H1 (cell line): ENCODE results near the gene DYDC1. TPM values are rescaled to one million over a fixed set of nuclear protein-coding genes. Genes with fewer than 3 reads are reported as not detected.

ENCODE experiments used
- CTCF ChIA-PET: fragments of 300-600 bp; sonication (Branson Sonifier 250); formaldehyde crosslinking; loops from one replicate; lab custom pipeline; 2021; ENCODE audit not compliant: partially characterized antibody; lab: Charles Lee
- POLR2A ChIA-PET: fragments of 300-600 bp; sonication (Branson Sonifier 250); formaldehyde crosslinking; loops from one replicate; lab custom pipeline; 2021; ENCODE audit warnings: inconsistent platforms; ENCODE audit not compliant: partially characterized antibody; lab: Charles Lee
- DNase-seq, 2 experiments: peaks; one replicate each; pipeline versions ENCODE4 v3.0.0 to v3.0.0-alpha.2; 2010 to 2022; ENCODE audit warnings: low spot score in 2 of 2, low read depth in 1 of 2, mixed read lengths in 1 of 2
- FAIRE-seq: peaks from 2 replicates; lab custom pipeline; 2011; peaks lifted over from hg19 to GRCh38; lab: Jason Lieb, UNC
- H2AFZ ChIP-seq: 2 replicates; pipeline ENCODE4 v1.8.1; 2012; ENCODE audit warnings: low read length, inconsistent platforms
- H2AK5ac ChIP-seq: 2 replicates; pipeline ENCODE4 v1.6.1; 2013; ENCODE audit warnings: low read depth, low read length
- H2BK120ac ChIP-seq: replicated peaks from 2 replicates; pipeline ENCODE3; 2013; ENCODE audit warnings: low read depth, low read length, inconsistent platforms
- H2BK12ac ChIP-seq: 2 replicates; pipeline ENCODE4 v1.6.1; 2013; ENCODE audit warnings: low read depth, low read length
- H2BK15ac ChIP-seq: 2 replicates; pipeline ENCODE4 v1.6.1; 2013; ENCODE audit warnings: low read length
- H2BK20ac ChIP-seq: 2 replicates; pipeline ENCODE4 v1.6.1; 2013; ENCODE audit warnings: low read length
- H2BK5ac ChIP-seq: 2 replicates; pipeline ENCODE4 v1.6.1; 2013; ENCODE audit warnings: low read depth, low read length
- H3K14ac ChIP-seq: 2 replicates; pipeline ENCODE4 v1.6.1; 2013; ENCODE audit warnings: inconsistent platforms; ENCODE audit not compliant: insufficient read length
- H3K18ac ChIP-seq: 2 replicates; pipeline ENCODE4 v1.6.1; 2013; ENCODE audit warnings: low read length; ENCODE audit errors: extremely low read depth
- H3K23ac ChIP-seq: 2 replicates; pipeline ENCODE4 v1.6.1; 2013; ENCODE audit warnings: inconsistent platforms; ENCODE audit not compliant: insufficient read length
- H3K23me2 ChIP-seq: 2 replicates; pipeline ENCODE4 v1.6.1; 2013; ENCODE audit warnings: low read depth, low read length
- H3K27ac ChIP-seq: 2 replicates; pipeline ENCODE4 v1.6.1; 2011; ENCODE audit warnings: low read depth, low read length, inconsistent platforms
- H3K27me3 ChIP-seq, 4 experiments: replicated peaks in 1 of 4; 1 replicate in 1 of 4; 2 replicates in 3 of 4; pipeline versions ENCODE4 v1.6.1 to v1.8.1; 2011 to 2013; ENCODE audit warnings: low read length in 3 of 4, mild to moderate bottlenecking in 3 of 4, inconsistent platforms in 2 of 4, mixed read lengths in 2 of 4, moderate library complexity in 1 of 4; ENCODE audit not compliant: control insufficient read depth in 3 of 4, insufficient read depth in 3 of 4; ENCODE audit errors: extremely low read depth in 1 of 4
- H3K36me3 ChIP-seq, 4 experiments: 2 replicates each; pipeline versions ENCODE4 v1.6.1 to v1.8.1; 2011 to 2013; ENCODE audit warnings: mild to moderate bottlenecking in 4 of 4, low read length in 3 of 4, moderate library complexity in 2 of 4, control low read depth in 1 of 4, inconsistent platforms in 1 of 4; ENCODE audit not compliant: insufficient read depth in 4 of 4, control insufficient read depth in 2 of 4
- H3K4ac ChIP-seq: replicated peaks from 2 replicates; pipeline ENCODE3; 2013; ENCODE audit warnings: low read length, low read depth, mixed read lengths, inconsistent platforms; ENCODE audit not compliant: insufficient read length
- H3K4me1 ChIP-seq, 4 experiments: replicated peaks in 1 of 4; 1 replicate in 1 of 4; 2 replicates in 3 of 4; pipeline versions ENCODE4 v1.6.1 to v1.8.1; 2011 to 2013; ENCODE audit warnings: low read length in 3 of 4, inconsistent platforms in 2 of 4, mixed read lengths in 1 of 4; ENCODE audit not compliant: insufficient read depth in 4 of 4, control insufficient read depth in 3 of 4
- H3K4me2 ChIP-seq, 2 experiments: 2 replicates each; pipeline versions ENCODE4 v1.6.1 to v1.8.1; 2011 to 2013; ENCODE audit warnings: low read depth in 2 of 2, low read length in 2 of 2, control low read depth in 1 of 2, inconsistent platforms in 1 of 2, mild to moderate bottlenecking in 1 of 2; ENCODE audit not compliant: insufficient read depth in 1 of 2
- H3K4me3 ChIP-seq, 4 experiments: fragments of 200-600, 300-600 bp in 1 of 4; sonication (generic), shearing (Covaris generic), sonication (Bioruptor Twin) in 1 of 4; 2 replicates each; pipeline versions ENCODE4 v1.5.1 to v1.8.1; 2011 to 2016; ENCODE audit warnings: low read length in 4 of 4, low read depth in 3 of 4, control low read depth in 2 of 4, inconsistent platforms in 2 of 4, mild to moderate bottlenecking in 2 of 4, mixed read lengths in 1 of 4, moderate library complexity in 1 of 4; ENCODE audit not compliant: insufficient read depth in 2 of 4; ENCODE audit errors: extremely low read depth in 1 of 4
- H3K56ac ChIP-seq: replicated peaks from 2 replicates; pipeline ENCODE3; 2013; ENCODE audit warnings: low read depth, mild to moderate bottlenecking, mixed read lengths, low read length, inconsistent platforms; ENCODE audit not compliant: insufficient read length
- H3K79me1 ChIP-seq: 2 replicates; pipeline ENCODE4 v1.6.1; 2013; ENCODE audit warnings: low read depth, low read length, control low read depth
- H3K79me2 ChIP-seq, 2 experiments: 2 replicates each; pipeline versions ENCODE4 v1.6.1 to v1.8.1; 2012 to 2013; ENCODE audit warnings: low read length in 2 of 2, mild to moderate bottlenecking in 2 of 2, inconsistent platforms in 1 of 2; ENCODE audit not compliant: insufficient read depth in 2 of 2, control insufficient read depth in 1 of 2
- H3K9ac ChIP-seq, 4 experiments: replicated peaks in 1 of 4; 1 replicate in 1 of 4; 2 replicates in 3 of 4; pipeline versions ENCODE4 v1.6.1 to v1.8.1; 2011 to 2013; ENCODE audit warnings: low read depth in 3 of 4, low read length in 3 of 4, control low read depth in 2 of 4, mild to moderate bottlenecking in 2 of 4, moderate library complexity in 2 of 4, inconsistent platforms in 1 of 4; ENCODE audit errors: extremely low read depth in 1 of 4
- H3K9me3 ChIP-seq, 2 experiments: 2 replicates each; pipeline versions ENCODE4 v1.6.1 to v1.8.1; 2012 to 2013; ENCODE audit warnings: mild to moderate bottlenecking in 2 of 2, moderate library complexity in 2 of 2, control low read depth in 1 of 2, inconsistent platforms in 1 of 2, low read depth in 1 of 2, low read length in 1 of 2, mixed read lengths in 1 of 2; ENCODE audit not compliant: insufficient read depth in 2 of 2
- H4K20me1 ChIP-seq, 2 experiments: replicated peaks in 1 of 2; 2 replicates each; pipeline versions ENCODE3 to v1.8.1; 2011 to 2013; ENCODE audit warnings: inconsistent platforms in 2 of 2, low read length in 2 of 2, mild to moderate bottlenecking in 1 of 2; ENCODE audit not compliant: insufficient read depth in 2 of 2, control insufficient read depth in 1 of 2
- H4K5ac ChIP-seq: 2 replicates; pipeline ENCODE4 v1.6.1; 2013; ENCODE audit warnings: low read length, low read depth, mixed read lengths, inconsistent platforms; ENCODE audit not compliant: insufficient read length
- H4K8ac ChIP-seq: 2 replicates; pipeline ENCODE4 v1.8.0; 2013; ENCODE audit warnings: mild to moderate bottlenecking, moderate library complexity, low read length, inconsistent platforms; ENCODE audit not compliant: insufficient read depth; ENCODE audit errors: extremely low read depth
- H4K91ac ChIP-seq: replicated peaks from 2 replicates; pipeline ENCODE3; 2013; ENCODE audit warnings: low read length, mixed read lengths, inconsistent platforms; ENCODE audit not compliant: insufficient read length
- CBX5 ChIP-seq: fragments of 300-800, 300-1000 bp; sonication (generic); IDR thresholded peaks from 2 replicates; pipeline ENCODE4 v1.7.1; 2016; ENCODE audit warnings: antibody characterized with exemption, low read length, low read depth
- CBX8 ChIP-seq: fragments of 300-800, 300-1000 bp; sonication (generic); IDR thresholded peaks from 2 replicates; pipeline ENCODE4 v1.7.1; 2016; ENCODE audit warnings: low read depth, low read length, borderline replicate concordance
- CTBP2 ChIP-seq: IDR thresholded peaks from 2 replicates; pipeline ENCODE4 v1.7.0; 2011; ENCODE audit warnings: borderline replicate concordance, mild to moderate bottlenecking, moderate library complexity, mixed read lengths, low read length; ENCODE audit not compliant: insufficient read depth, insufficient read length
- POLR2AphosphoS5 ChIP-seq: IDR thresholded peaks from 2 replicates; pipeline ENCODE4 v1.6.1; 2011; ENCODE audit warnings: low read depth, low read length
- SIRT6 ChIP-seq: IDR thresholded peaks from one replicate; pipeline ENCODE4 v1.7.1; 2012; ENCODE audit warnings: low read length, inconsistent platforms
- SP4 ChIP-seq: IDR thresholded peaks from 2 replicates; pipeline ENCODE4 v1.6.1; 2012; ENCODE audit warnings: low read length, inconsistent platforms
- WGBS, 2 experiments: shearing (Covaris generic) in 1 of 2; methylation state at CpG; one replicate each; pipeline versions ENCODE4 v1.1.6 to v1.1.7; 2013 to 2015; ENCODE audit warnings: low lambda C conversion rate in 2 of 2, mixed read lengths in 2 of 2, inconsistent platforms in 1 of 2, low coverage in 1 of 2, missing lambda C conversion rate in 1 of 2; ENCODE audit not compliant: insufficient replicate concordance in 2 of 2, insufficient coverage in 1 of 2, insufficient read length in 1 of 2; ENCODE audit errors: extremely low coverage in 1 of 2, missing lambda C conversion rate in 1 of 2; 5-methylcytosine and 5-hydroxymethylcytosine counted together
- polyA plus RNA-seq, 7 experiments: library from polyadenylated mRNA; depleted of rRNA in 3 of 7; stranded (reverse) in 5 of 7; unstranded in 2 of 7; fragments of >200 nt in 5 of 7; fragments of 200-250 nt in 2 of 7; gene quantifications; 1 replicate in 5 of 7; 2 replicates in 1 of 7; 4 replicates in 1 of 7; pipeline versions ENCODE4 v1.2.1 to v1.2.3, GENCODE V29; 2011 to 2013; ENCODE audit warnings: missing spikeins in 2 of 7, mixed read lengths in 2 of 7
- total RNA-seq: library from RNA; stranded (reverse); fragmentation: NEBNext Ultra II Directional; extraction: Animal tissue kit (Norgen Biotek cat#: 25700); gene quantifications from 2 replicates; pipeline ENCODE4 v1.2.1, GENCODE V29; 2021

The DYDC1 gene
- total and polyA plus RNA-seq, 2 of the 8 experiments (the other 6 are each of a cell fraction or from before 2014, with no cell fraction given): not detected

DNA sequence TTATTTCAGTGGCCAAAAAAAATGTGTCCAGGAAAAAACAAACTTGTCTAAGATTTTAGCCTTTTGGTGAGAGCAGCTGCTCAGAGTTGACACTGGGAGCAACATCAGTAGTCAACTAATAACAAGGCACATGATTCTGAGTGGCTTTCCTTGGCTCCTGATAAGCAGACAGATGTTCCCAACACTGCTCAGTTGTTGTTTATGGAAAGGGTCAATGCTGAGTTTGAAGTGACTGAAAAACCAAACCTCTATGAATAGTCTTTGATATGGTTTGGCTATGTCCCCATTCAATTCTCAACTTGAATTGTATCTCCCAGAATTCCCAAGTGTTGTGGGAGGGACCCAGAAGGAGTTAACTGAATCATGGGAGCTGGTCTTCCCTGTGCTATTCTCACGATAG is 12.3 kb downstream of the DYDC1 start:
- CTCF ChIA-PET: interaction anchor here (2.1 kb wide), 1 partner anchor 10 kb away, joined by 4 read pairs; no protein-coding TSS in a partner anchor
- Histone ChIP-seq H3K4me3 (no peak overlapping the region), H2BK12ac (no peak overlapping the region), H3K27me3 (no peaks in the 10 kb centered on the region), H3K4ac (no peak overlapping the region), H3K4me1 (no peaks in the 10 kb centered on the region), H4K5ac (no peak overlapping the region), H3K14ac (no peak overlapping the region), H2BK15ac (no peak overlapping the region), H3K79me2 (no peaks in the 10 kb centered on the region), H3K4me2 (no peak overlapping the region), H4K8ac (no peak overlapping the region), H3K23me2 (no peaks in the 10 kb centered on the region), H3K9ac (no peak overlapping the region), H2BK5ac (no peak overlapping the region), H3K79me1 (no peaks in the 10 kb centered on the region), H3K18ac (no peak overlapping the region), H2AK5ac (no peak overlapping the region), H3K9me3 (no peaks in the 10 kb centered on the region), H2BK20ac (no peak overlapping the region), H4K20me1 (peaks cover 0 to 2% of the 10 kb centered on the region in 2 experiments), H3K36me3 (no peaks in the 10 kb centered on the region), H2BK120ac (no peak overlapping the region), H3K27ac (no peak overlapping the region), H3K23ac (no peak overlapping the region), H3K56ac (no peak overlapping the region), H2AFZ (0 out of 2 replicates have a peak overlapping the region, but pooled peaks have one; percentile 24), H4K91ac (no peak overlapping the region)
- TF ChIP-seq SIRT6 (no peak), SP4 (no peak), CTBP2 (no peak), CBX5 (no peak), POLR2AphosphoS5 (no peak), CBX8 (no peak)
- WGBS, 2 experiments: 94% methylated on average over 1 of the region's 1 CpG; no CpG with 5 or more reads in 1 of the 2 experiments
- POLR2A ChIA-PET: no interaction called here
- FAIRE-seq (no peak), DNase-seq (no peak)
